ENCODE data around the gene FLVCR2.

DNA sequence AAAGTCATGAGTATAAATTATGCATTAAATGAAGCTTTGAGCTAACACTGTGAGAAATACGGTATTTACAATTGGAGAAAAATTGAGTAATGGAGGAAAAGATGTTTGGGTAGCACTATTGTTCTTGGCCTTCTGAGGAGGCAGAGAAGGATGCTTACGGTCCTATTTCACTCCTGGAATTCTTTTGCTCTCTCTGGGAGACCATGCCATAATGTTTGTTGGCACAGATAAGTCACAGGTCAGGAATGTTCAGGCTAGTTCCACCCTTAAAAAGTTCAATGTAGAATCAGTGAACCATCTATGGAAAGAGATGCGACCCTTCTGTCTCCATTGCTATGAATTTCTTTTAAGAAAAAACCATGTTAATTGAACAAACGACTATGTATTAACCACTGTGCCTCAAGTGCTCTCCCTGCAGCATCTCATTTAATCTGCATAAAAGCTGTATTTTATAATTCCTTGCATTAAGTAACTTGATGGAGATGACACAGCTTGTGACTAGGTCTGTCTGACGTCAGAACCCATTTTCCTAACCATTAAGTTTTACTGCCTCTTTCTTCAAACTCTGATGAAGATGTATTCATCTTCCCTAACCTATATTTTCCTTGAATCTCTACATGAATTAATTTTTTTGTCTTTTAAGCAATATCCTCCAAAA, 46.6 kb upstream of the FLVCR2 start:
- TF ChIP-seq, protein P1, sequence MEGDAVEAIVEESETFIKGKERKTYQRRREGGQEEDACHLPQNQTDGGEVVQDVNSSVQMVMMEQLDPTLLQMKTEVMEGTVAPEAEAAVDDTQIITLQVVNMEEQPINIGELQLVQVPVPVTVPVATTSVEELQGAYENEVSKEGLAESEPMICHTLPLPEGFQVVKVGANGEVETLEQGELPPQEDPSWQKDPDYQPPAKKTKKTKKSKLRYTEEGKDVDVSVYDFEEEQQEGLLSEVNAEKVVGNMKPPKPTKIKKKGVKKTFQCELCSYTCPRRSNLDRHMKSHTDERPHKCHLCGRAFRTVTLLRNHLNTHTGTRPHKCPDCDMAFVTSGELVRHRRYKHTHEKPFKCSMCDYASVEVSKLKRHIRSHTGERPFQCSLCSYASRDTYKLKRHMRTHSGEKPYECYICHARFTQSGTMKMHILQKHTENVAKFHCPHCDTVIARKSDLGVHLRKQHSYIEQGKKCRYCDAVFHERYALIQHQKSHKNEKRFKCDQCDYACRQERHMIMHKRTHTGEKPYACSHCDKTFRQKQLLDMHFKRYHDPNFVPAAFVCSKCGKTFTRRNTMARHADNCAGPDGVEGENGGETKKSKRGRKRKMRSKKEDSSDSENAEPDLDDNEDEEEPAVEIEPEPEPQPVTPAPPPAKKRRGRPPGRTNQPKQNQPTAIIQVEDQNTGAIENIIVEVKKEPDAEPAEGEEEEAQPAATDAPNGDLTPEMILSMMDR (IDR thresholded peaks at IDR 0.05; ENCODE audit: insufficient read depth, low read depth, low read length): no peak
- TF ChIP-seq EZH2 (IDR thresholded peaks at IDR 0.05; ENCODE audit: insufficient read depth, low read length): no peak
